Measurements from ENCODE around the gene FAM181A.

The FAM181A gene

DNA sequence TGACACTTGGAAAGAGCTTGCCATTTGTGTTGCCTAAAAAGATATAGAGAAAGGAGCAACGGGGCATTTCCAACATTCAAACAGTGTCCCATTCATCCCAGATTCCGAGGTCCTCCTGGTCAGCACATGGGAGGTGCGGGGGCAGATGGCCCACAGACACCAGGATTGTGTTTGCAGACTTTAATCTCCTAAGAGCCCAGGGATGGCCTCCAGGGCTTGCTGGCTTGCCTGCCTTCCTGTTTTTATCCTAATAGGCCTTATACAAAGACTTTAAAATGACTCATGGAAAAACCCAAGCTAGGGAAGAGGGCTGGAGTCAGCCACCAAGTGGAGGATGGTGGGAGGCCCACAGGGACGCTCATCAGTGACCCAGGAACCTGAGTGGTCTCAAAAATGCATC, 21.5 kb upstream of the FAM181A start:
- DNase-seq, result no peak

DNA sequence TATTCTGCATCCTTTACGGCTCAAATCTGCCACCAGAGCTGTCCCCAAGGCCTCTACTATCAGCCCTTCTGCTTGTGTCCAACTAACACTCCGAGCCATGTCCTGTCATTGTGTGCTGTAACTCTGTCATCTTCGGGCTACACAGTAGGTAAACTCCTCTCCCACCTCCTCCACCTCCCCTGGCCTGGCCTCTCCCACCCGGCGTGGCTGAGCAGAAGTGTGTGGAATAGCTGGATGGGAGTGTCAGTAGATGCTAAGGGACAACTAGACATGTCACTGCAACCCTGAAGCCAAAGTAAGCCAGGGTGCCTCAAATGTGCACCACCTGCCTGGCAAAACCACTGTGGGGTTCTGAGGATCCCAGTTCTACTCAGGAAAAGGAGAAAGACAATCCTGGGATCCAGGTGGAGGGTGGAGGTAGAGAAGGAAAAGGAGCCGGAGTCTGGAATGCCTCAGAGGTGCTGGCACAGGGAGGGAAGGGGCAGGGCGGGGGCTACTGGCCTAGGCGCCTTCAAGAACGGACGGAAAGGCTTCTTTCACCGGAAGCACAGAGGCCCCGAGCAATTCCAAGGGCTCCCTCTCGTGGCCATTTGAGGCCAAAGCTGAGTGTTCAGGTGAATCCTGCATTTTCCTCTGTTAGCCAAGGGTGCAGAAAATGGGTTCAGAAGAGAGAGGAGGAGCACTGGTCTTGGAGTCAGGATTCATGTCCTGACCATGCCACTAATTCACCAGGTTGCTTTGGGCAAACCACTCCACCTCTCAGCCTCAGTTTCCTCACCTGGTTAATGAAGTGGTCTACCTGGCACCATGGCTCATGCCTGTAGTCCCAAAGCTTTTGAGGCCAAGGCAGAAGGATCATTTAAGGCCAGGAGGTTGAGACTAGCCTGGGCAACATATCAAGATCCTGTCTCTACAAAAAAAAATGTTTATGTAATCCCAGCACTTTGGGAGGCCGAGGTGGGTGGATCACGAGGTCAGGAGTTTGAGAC, 20.5 kb upstream of the FAM181A start:
- DNase-seq, result peak; percentile 32

DNA sequence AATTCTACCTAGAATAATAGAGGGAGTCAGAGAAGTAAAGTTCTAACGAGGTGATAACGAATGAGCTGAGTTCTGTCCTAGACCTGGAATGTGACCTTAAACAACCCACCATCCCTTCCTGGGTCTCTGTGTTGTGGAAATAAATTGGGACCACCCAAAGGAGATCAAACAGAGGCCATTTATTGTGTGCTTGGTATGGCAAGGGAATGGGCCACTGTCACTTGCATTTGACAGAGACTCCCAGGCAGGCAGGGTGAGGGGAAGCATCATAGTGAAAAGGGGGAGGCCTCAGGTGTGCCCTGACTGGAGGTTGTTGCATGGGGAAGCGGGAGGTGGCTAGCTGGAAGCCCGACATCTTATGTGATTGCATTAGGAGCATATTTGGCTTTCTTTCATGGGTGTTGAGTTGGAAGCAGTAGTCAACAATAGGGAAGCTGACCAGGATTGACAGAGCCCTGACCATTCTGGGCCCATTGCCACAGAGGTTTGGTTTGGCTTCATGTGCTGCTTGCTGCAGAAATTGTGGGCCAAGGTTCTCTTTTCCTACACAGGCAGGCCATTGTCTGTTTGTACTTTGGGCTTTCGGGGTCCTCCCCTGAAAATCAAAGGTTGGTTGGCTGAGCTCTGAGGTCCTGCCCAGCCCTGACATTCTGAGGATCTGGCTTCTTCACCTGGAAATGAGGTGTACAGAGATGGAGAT, 17.6 kb upstream of the FAM181A start:
- DNase-seq, result no peak

DNA sequence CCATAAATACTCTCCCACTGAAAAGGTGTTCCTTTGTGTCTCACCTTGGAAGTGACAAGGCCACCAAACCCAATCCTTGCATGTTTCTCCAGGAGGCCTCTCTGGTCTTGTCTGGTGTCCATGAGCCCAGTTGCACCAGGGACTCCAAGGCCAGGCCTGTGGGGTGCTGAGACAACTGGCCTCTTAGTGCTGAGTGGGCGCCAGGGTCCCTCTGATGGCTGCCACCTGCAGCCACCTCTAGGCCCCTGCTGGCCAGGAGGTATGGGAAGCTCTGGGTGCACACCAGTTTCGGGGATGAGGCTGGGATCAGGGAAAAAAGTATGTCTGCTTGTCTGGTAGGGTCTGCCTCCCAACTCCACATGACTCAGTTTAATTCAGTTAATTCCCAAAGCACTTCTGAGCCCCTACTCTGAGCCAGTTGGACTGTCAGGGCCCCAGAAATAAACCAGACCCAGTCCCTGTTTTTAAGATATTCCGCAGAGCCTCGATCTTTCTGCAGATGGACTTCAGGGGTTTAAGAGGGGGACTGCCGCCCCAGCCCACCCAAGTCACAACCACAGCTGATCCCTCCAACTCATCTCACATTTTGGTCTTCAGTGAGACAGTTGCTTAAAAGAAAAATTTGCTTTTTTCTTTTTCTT, 15.0 kb upstream of the FAM181A start:
- no peak for DNase-seq

DNA sequence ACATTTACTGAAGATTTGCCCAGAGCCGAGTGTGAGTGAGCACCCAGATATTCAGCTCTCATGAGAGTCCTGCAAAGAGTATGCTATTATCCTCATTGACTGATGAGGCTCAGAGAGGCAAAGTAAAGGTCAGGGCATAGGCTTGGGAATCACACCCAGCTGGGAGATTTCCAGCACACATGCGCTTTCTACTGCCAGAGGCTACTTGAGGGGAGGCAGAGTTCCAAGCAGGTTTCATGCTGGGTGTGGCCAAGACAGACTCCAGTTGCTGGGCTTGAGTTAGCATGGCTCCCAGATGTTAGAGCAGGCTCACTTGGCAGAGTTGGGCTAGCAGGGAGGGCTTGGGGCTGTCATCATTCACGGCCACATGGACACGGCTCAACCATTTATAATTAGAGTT, 14.4 kb upstream of the FAM181A start:
- DNase-seq, result no peak

DNA sequence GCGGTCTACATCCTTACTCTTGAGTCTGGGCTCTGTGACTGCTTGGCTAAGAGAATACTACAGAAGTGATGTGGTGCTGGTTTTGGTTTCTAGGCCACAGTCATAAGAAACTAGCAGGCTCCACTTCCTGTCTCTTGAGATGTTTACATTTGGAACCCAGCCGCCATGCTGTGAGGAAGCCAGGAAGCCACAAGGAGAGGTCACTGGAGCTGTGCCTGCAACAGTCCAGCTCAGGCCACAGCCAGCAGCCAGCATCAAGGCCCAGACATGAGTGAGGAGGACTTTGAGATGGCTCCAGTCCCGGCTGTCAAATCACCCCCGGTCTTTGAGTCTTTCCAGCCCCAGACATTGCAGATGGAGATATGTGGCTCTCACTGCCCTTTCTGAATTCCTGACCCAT, 12.9 kb upstream of the FAM181A start:
- DNase-seq, result no peak

DNA sequence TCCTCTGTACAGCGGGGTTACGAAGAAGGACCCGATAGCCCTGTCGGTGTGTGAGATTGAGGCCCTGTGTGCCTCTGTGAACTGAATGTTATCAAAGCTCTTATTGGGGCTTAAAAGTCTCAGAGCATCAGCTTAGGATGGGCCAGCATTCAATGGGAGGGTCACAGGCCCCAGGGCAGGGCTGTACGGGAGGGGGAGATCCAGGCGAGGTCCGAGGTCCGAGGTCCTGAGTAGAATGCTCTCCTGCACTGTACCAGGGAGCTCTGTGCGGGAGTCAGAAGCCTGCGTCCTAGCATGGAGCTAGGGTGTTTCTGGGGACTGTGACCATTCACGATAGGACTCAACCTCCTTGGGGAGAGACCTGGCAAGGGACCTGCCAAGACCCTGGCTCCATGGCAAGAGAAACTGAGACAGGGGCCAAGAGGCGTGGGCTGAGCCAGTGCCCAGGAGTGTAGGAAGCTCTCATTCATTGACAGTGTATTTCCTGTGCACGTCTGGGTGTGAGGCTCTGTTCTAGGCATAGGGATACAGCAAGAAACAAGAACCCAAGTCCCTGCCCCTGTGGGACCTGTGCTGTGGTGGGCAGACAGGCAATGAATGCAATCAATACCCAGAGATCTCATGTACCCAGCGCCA, 12.0 kb upstream of the FAM181A start:
- no peak for DNase-seq

DNA sequence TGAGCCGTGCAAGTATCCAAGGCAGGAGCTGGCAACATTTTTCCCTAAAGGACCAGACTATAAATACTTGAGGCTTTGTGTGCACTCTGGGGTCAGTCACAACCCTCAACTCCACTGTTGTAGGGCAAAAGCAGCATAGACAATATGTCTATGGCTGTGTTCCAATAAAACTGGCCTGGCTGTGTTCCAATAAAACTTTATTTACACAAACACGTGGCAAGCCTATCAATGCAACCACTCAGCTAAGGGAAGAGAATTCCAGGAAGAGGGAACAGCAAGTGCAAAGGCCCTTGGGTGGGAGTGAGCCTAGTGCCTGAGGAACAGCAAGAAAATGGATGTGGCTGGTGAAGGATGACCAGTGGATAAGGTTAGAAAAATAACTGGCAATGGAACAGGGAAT, 11.3 kb upstream of the FAM181A start:
- DNase-seq, result no peak

DNA sequence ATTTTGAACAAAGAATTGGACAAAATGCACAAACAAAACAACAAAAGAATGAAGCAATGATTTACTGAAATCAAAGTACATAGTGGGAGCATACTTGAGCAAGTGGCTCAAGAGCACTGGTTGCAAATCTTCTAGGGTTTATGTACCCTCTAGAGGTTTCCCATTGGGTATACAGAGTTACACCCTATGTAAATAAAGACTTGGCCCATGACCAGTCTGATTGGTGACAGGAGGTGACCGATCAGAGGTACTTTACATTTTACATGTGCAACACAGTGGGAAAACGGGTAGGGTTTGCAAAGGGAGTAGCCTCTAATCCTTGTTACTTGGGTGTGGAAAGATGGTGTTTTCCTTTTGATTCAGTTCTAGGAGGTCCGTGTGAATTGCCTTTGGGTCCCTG, 10.6 kb upstream of the FAM181A start:
- DNase-seq, result no peak

DNA sequence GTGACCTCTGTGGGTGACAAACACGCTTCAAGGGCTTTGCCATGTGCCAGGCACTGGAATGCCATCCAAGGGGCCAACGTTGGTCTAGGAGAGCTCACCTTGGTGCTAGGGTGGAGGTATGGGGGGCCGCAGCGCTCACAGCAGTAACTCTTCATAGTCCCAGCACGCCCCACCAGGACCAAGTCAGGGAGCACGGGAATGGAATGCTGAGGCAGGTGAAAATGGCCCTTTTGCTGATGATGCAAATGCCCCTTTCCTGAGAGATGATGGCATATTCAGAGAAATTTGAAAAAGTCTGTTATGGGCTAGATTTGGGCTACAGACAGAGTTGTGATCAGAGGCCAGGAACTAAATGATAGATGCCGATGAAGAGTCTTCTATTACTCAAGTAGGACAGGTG, 10.0 kb upstream of the FAM181A start:
- no peak for DNase-seq

DNA sequence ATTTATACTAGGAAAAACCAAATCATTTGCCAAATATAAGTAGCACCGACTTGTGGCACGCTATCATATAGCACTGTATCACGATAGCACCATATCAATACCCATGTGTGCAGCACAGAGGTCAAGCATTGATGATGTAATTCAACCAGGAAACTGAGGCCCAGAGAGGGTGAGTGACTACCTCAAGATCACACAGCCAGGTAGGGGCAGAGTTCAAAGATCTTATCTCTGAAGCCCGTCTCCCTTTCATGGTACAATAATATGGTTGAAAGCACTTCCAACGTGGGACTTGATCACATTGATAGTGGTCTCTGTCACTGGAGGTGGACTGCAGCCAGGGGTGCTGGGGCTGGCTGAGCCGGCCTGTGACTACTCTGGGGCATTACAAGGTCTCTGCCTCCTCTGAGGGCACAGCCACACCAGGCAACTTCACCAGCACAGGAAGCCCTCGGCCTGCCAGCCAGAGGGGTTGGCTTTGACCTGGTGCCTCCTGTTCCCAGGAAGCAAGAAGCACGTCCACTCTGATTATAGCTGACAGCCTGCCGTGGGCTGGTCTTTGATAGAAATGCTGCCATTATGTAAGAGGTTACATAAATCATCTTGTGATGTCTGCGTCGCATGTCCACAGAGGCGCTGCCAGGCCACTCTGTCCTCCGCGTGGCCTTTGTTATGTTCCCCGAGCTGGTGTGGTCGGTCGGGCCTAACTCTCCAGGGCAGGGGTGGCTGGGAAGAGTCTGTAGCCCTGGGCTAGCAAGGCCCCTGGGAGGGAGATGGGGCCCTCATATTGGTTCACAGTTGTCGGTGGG, 5.9 kb upstream of the FAM181A start:
- no peak for DNase-seq

DNA sequence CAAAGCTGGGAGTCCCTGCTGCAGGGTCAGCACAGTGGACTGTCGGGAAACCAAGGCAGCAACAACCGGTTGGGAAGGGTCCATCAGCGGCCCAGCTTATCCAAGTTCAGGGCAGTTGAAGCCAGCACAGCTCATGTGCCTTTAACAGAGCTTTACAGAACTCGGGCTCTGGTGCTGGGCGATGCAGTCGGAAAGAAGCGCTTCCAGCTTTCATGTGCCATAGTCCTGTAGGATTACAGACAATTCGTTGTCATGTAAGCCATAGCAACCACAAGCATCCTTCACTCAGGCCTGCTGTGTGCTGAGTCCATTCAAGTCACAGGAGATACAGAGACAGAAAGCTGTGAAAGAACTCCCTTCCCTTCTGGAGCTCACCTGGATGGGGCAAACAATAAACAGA, 3.5 kb upstream of the FAM181A start:
- DNase-seq, result no peak

DNA sequence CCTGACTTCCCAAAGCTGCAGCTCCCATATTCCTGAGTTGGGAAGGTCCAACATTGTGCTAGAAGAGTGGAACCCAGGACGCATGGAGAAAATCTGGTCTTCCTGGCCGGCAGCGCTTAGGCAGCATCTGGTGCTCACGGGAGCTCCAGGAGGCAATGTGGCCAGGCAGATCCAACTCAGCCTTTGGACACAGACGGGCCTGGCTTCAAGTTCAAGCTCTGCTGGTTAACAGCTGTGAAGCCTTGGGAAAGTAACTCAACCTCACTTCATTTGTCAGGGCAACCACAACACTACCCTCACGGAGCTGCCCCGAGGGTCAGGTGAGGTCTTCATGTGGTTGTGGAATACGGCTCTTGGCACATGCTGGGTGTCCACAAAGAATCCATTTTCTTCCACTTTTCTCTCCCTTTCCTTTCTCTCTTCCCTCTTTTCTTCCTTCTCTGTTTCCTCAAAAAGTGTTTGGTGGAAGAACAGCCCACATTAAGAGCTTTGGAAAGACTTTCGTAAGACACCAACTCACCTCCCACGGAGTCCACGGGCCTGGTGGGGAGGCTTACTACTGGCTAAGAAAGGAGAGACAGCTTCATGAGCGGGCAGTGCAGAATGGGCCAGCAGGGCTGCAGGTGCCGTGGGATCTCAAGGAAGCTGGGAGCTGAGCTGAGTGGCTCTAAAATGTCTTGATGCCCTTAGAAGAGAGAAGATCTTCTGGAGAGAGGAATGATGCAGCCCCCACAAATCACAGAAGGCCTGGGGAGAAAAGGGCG, 2.4 kb upstream of the FAM181A start:
- DNase-seq, result no peak

DNA sequence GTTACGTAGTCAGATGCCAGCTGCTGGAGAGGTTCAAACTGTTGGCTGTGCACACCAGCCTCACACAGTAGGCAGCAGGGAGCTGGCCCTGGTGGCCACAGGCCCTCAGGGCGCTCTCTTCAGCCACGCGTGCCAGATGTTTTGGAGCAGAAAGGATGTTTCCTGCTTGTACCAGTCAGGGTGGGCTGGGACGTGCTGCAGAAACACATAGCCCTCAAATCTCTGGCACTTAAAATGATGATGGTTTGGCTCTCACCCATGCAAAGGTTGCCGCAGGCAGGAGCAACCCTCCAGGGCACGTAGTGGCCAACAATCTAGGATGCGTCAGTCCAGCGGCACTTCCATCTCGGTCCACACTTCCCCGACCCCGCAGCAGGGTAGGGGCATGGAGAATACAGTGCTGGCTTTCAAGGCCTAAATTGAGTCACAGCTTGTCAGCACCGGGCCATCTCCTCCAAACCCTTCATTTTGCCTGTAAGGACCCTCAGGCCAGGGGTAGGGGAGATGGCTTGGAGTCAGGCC, 1.7 kb upstream of the FAM181A start:
- no peak for DNase-seq

DNA sequence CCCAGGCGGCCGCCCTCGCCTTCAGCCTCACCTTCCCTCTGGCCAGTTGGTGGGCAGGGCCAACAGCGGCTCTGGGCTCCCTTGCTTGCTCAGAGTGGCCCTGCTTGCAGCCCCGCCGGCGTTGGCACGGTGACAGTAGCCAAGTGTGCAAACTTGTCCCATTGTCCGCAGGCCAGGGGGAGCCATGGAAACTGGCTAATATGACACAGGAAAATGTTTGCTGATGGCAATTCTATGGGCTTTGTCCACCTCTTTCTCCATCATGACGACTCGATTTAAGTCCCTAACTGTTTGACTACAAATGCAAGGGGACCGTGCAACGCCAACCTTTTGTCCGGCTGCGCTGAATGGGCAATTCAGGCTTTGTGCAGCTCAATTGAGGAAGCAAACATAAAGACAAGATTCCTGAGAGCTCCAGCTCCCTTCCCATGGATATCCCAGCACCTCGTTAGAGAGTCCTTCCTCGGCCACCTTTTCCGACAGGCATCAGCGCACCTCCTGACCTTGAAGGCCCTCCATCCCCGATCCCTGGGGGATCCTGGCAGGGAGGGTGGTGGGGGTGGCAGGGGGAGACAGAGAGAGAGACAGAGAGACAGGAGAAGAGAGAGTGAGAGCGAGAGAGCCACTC, 785 bp upstream of the FAM181A start:
- DNase-seq, result no peak

DNA sequence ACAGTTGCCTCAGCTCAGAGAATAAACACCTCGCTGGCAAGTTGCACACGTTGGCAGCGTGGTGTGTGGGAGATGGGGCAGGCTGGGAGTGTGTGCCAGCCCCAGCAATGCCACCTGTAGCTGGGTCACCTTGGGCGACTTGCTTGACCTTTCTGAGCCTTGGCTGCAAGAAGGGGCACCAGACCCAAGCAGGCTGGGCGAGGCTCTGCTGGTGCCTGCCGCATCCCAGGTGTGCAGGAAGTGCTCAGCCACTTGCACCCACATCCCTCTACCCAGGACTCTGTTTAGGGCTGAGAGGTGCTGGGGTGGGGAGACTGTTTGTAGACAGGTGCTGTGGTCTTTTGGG, 629 bp downstream of the FAM181A start:
- DNase-seq, result no peak

DNA sequence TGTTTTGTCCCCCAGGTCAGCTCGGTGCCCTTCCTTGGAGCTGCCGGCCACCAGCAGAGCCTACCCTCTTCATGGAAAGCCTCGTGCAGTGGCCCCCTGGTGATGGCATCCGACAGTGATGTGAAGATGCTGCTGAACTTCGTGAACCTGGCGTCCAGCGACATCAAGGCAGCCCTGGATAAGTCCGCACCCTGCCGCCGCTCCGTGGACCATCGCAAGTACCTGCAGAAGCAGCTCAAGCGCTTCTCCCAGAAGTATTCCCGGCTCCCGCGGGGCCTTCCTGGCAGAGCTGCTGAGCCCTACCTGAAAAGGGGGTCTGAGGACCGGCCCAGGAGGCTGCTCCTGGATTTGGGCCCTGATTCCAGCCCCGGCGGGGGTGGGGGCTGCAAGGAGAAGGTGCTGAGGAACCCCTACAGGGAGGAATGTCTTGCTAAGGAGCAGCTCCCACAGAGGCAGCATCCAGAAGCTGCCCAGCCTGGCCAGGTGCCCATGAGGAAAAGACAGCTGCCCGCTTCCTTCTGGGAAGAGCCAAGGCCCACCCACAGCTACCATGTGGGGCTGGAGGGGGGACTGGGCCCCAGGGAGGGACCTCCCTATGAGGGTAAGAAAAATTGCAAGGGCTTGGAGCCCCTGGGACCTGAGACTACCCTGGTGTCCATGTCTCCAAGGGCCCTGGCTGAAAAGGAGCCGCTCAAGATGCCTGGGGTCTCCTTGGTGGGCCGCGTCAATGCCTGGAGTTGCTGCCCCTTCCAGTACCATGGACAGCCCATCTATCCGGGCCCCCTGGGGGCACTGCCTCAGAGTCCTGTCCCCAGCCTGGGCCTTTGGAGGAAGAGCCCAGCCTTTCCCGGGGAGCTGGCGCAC, 1.3 kb downstream of the FAM181A start:
- no peak for DNase-seq

DNA sequence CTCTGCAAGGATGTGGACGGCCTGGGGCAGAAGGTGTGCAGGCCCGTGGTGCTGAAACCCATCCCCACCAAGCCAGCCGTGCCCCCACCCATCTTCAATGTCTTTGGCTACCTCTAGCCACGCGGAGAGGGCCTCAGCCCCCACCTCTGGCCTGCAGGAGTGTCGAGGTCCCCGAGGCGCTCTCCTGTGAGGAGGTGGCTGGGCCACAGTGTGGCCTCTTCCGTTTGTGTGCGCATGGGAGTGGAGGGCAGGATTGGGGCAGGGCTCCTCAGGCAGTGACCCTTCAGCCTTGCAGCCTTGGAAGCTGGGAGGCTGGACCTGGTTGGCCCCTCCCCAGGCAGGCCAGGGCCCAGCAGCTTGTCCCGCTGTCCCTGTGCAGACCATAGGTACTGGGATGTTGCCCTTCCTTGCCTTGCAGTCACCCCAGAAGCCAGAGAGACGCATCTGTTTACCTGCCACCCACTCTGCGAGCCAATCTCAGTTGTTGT, 1.9 kb downstream of the FAM181A start:
- no peak for DNase-seq

DNA sequence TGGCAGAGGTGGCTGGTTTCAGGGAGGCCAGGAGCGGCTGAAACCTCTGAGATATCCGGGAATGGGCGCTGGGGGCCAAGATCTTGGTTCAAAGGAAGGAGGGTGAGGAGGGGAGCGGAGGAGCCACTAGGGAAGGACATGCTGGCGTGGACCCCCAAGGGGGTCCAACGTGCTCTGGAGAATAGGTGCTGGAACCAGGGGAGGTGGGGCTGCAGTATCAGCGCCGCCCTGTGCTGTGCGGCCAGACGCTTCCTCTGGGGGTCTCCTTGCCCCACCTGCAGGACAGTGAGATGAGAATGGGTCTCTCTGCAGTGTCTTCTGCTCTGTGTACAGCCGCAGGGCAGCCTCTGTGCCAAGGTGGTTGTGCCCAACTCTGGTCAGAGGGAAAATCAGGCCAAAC, 2.5 kb downstream of the FAM181A start:
- DNase-seq, result no peak

All from fibroblast of skin of right quadriceps (primary cell).